ENCODE measurements around the gene SMCO3. TPM values are rescaled to one million over a fixed set of nuclear protein-coding genes. Genes with fewer than 3 reads are reported as not detected.

The SMCO3 gene
- total and polyA plus RNA-seq, 2 of the 13 experiments (the other 11 are each of a cell fraction or from before 2014, with no cell fraction given): 0.29 to 0.42 TPM

GRCh38 chr12:14803011-14803829, 10.8 kb downstream of the SMCO3 start, which contains the start of the genes C12orf60 and WBP11 (continued):
- no peak for TF ChIP-seq ZC3H4 (CRISPR knock-in tag; IDR thresholded peaks at IDR 0.05; ENCODE audit: borderline replicate concordance)
- TF ChIP-seq DNMT3B (CRISPR knock-in tag; conservative IDR thresholded peaks at IDR 0.05): no peak
- no peak for TF ChIP-seq SIX1 (CRISPR knock-in tag; IDR thresholded peaks at IDR 0.05; ENCODE audit: borderline replicate concordance)
- TF ChIP-seq LCORL (IDR thresholded peaks at IDR 0.05): no peak
- TF ChIP-seq LCORL (CRISPR knock-in tag; IDR thresholded peaks at IDR 0.05): no peak
- TF ChIP-seq, protein P1, sequence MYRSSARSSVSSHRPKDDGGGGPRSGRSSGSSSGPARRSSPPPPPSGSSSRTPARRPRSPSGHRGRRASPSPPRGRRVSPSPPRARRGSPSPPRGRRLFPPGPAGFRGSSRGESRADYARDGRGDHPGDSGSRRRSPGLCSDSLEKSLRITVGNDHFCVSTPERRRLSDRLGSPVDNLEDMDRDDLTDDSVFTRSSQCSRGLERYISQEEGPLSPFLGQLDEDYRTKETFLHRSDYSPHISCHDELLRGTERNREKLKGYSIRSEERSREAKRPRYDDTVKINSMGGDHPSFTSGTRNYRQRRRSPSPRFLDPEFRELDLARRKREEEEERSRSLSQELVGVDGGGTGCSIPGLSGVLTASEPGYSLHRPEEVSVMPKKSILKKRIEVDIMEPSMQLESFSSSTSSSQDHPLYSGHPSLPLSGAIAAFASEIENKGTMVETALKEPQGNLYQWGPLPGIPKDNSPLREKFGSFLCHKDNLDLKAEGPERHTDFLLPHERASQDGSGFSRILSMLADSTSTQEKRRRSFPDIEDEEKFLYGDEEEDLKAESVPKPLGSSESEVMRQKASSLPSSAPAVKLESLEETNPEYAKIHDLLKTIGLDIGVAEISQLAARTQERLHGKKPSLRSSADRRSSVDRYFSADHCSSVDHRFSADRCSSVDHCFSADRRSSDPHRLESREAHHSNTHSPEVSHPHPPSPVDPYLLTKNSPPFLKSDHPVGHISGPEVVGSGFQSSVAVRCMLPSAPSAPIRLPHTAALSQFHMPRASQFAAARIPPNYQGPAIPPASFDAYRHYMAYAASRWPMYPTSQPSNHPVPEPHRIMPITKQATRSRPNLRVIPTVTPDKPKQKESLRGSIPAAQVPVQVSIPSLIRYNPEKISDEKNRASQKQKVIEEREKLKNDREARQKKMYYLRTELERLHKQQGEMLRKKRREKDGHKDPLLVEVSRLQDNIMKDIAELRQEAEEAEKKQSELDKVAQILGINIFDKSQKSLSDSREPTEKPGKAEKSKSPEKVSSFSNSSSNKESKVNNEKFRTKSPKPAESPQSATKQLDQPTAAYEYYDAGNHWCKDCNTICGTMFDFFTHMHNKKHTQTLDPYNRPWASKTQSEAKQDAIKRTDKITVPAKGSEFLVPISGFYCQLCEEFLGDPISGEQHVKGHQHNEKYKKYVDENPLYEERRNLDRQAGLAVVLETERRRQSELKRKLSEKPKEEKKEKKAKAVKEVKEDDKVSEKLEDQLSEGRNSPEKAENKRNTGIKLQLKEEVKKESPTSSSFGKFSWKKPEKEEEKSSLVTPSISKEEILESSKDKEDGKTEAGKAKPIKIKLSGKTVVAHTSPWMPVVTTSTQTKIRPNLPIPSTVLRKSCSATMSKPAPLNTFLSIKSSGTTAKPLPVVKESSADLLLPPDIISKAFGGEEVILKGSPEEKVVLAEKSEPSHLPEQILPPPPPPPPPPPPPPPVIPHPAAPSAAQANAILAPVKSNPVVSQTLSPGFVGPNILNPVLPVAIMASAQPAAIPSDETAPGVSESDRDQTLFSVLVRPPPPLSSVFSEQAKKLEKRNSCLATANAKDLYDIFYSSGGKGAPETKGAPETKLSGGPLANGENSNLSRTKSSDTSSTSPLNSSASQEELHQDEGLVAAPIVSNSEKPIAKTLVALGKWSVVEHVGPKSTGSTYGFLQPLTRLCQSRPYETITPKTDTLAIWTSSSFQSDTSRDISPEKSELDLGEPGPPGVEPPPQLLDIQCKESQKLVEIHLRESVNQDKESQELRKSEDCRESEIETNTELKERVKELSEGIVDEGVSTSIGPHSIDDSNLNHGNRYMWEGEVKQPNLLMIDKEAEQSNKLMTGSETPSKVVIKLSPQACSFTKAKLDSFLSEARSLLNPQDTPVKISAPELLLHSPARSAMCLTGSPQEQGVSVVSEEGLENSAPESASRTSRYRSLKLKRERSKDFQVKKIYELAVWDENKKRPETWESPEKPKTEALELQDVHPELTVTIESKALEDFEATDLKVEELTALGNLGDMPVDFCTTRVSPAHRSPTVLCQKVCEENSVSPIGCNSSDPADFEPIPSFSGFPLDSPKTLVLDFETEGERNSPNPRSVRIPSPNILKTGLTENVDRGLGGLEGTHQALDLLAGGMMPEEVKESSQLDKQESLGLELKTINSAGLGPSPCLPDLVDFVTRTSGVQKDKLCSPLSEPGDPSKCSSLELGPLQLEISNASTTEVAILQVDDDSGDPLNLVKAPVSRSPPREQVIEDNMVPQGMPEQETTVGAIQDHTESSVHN (CRISPR knock-in tag; IDR thresholded peaks at IDR 0.05): no peak
- TF ChIP-seq SNAPC4 (CRISPR knock-in tag; IDR thresholded peaks at IDR 0.05): no peak
- no peak for TF ChIP-seq PHF5A (CRISPR knock-in tag; IDR thresholded peaks at IDR 0.05; ENCODE audit: low read depth, unreplicated experiment)
- TF ChIP-seq FOXM1 (CRISPR knock-in tag; IDR thresholded peaks at IDR 0.05): no peak
- no peak for TF ChIP-seq ZNF552 (CRISPR knock-in tag; IDR thresholded peaks at IDR 0.05; ENCODE audit: borderline replicate concordance)
- no peak for TF ChIP-seq SRSF1 (optimal IDR thresholded peaks at IDR 0.05; ENCODE audit: low read depth, low read length)
- TF ChIP-seq PHF8 (CRISPR knock-in tag; IDR thresholded peaks at IDR 0.05): peak; percentile 77
- TF ChIP-seq, protein P2, sequence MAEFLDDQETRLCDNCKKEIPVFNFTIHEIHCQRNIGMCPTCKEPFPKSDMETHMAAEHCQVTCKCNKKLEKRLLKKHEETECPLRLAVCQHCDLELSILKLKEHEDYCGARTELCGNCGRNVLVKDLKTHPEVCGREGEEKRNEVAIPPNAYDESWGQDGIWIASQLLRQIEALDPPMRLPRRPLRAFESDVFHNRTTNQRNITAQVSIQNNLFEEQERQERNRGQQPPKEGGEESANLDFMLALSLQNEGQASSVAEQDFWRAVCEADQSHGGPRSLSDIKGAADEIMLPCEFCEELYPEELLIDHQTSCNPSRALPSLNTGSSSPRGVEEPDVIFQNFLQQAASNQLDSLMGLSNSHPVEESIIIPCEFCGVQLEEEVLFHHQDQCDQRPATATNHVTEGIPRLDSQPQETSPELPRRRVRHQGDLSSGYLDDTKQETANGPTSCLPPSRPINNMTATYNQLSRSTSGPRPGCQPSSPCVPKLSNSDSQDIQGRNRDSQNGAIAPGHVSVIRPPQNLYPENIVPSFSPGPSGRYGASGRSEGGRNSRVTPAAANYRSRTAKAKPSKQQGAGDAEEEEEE (CRISPR knock-in tag; IDR thresholded peaks at IDR 0.05; ENCODE audit: borderline replicate concordance): no peak
- peak; percentile 59; the same call in 1 of the 2 replicates for TF ChIP-seq SRY (CRISPR knock-in tag; IDR thresholded peaks at IDR 0.05)
